Esophagus squamous epithelium (tissue), 5 donors: ENCODE data around the gene SNX5. TPM values are rescaled to one million over a fixed set of nuclear protein-coding genes. Genes with fewer than 3 reads are reported as not detected.

Experiments used
- DNase-seq: peaks from one replicate; lab custom pipeline; 2025; lab: John Stamatoyannopoulos, UW
- H3K27ac ChIP-seq, 4 donors: fragments of 200-600 bp; sonication (generic); one replicate each; pipeline ENCODE4 v1.5.1; 2016 to 2019; ENCODE audit warnings: mild to moderate bottlenecking in 1 of 4
- H3K27me3 ChIP-seq, 4 donors: fragments of 200-600 bp; sonication (generic); 1 replicate in 3 of 4; 2 replicates in 1 of 4; pipeline versions ENCODE4 v1.5.1 to v1.6.0; 2017 to 2021; ENCODE audit warnings: antibody characterized with exemption in 1 of 4
- H3K36me3 ChIP-seq, 3 donors: fragments of 200-600 bp; sonication (generic); one replicate each; pipeline ENCODE4 v1.5.1; 2016 to 2019
- H3K4me1 ChIP-seq, 3 donors: fragments of 200-600 bp; sonication (generic); one replicate each; pipeline ENCODE4 v1.5.1; 2017 to 2019
- H3K4me3 ChIP-seq, 4 donors: fragments of 200-600 bp; sonication (generic); 1 replicate in 3 of 4; 2 replicates in 1 of 4; pipeline ENCODE4 v1.5.1; 2016 to 2019; ENCODE audit warnings: mild to moderate bottlenecking in 2 of 4, moderate library complexity in 1 of 4
- H3K9me3 ChIP-seq, 3 donors: fragments of 200-600 bp; sonication (generic); one replicate each; pipeline ENCODE4 v1.5.1; 2016 to 2019
- CTCF ChIP-seq, 6 experiments: fragments of 450-650 bp in 4 of 6; fragments of 200-600 bp in 2 of 6; sonication (generic) in 2 of 6; IDR thresholded peaks; one replicate each; pipeline ENCODE4 v1.5.1; 2016 to 2019; ENCODE audit warnings: antibody characterized with exemption in 6 of 6, mild to moderate bottlenecking in 4 of 6, moderate library complexity in 4 of 6
- POLR2A ChIP-seq, 4 donors: fragments of 450-650 bp; IDR thresholded peaks; one replicate each; pipeline ENCODE4 v1.6.1; 2017; ENCODE audit warnings: antibody characterized with exemption in 4 of 4, mild to moderate bottlenecking in 4 of 4, moderate library complexity in 3 of 4
- WGBS, 2 donors: methylation state at CpG; one replicate each; pipeline ENCODE4 v1.1.5; 2018; 5-methylcytosine and 5-hydroxymethylcytosine counted together
- intact Hi-C: fragments of 100-400 bp; cut with DNase I; formaldehyde crosslinking; loops from one replicate; pipeline ENCODE4 v1.15.0; 2022
- small RNA-seq, 4 donors: library from RNA; depleted of rRNA; stranded (forward); fragments of <200 nt; gene quantifications; one replicate each; pipeline ENCODE3, GENCODE V24; 2016
- total RNA-seq, 4 donors: library from RNA; depleted of rRNA; stranded (reverse); fragments of >200 nt; gene quantifications; one replicate each; pipeline ENCODE4 v1.1.0, GENCODE V29; 2016
- donor health status: DM: yes; HTN: yes; CAD: no.

The SNX5 gene
- total RNA-seq, 4 donors from 2014 or later: 43.6 to 137 (median 98.5) TPM

- no peak for DNase-seq
- Histone ChIP-seq H3K27me3 (peaks cover 0 to 3% (median 0%) of the 10 kb centered on the region in 4 donors), H3K9me3 (peaks cover 0 to 14% (median 12%) of the 10 kb centered on the region in 3 donors), H3K4me1 (peaks cover 0 to 19% (median 16%) of the 10 kb centered on the region in 3 donors), H3K27ac (no peak overlapping the region), H3K36me3 (no peaks in the 10 kb centered on the region), H3K4me3 (no peak overlapping the region)
- intact Hi-C loops: loop anchor here (10.0 kb wide), 1 partner anchor 388 kb away; no protein-coding TSS in a partner anchor
- 45 to 51% methylated on average over 2 of the region's 2 CpGs for WGBS, 2 donors
- TF ChIP-seq CTCF (IDR thresholded peaks at IDR 0.05): no peak
- TF ChIP-seq POLR2A (IDR thresholded peaks at IDR 0.05): no peak
Observed at GRCh38 chr20:17892189-17892938, 76.2 kb downstream of the SNX5 start.

Small RNA genes within 50 kb of the gene (small RNA-seq; reads per million reads assigned to genes)
- gene RNU6-192P (0 reads per million in 4 donors), gene SNORD17 (341 to 524 (median 454) reads per million in 4 donors)

Other genes starting within 250 kb of the SNX5 start
- 10 to 100 TPM; 11.2 to 18.9 (median 12.0) TPM for gene MGME1, start 224 bp upstream of the SNX5 start, total RNA-seq
- 10 to 100 TPM in 2 of 4 donors, 1 to 10 TPM in 2; 8.1 to 14.7 (median 9.4) TPM for gene OVOL2, start 89.1 kb upstream of the SNX5 start, total RNA-seq
- gene KAT14, start 169.1 kb upstream of the SNX5 start, total RNA-seq: 10 to 100 TPM in 2 of 4 donors, 1 to 10 TPM in 2; 6.5 to 11.8 (median 9.8) TPM
- 10 to 100 TPM in 2 of 4 donors, 1 to 10 TPM in 2; 2.8 to 17.0 (median 7.7) TPM for gene PET117, start 169.1 kb upstream of the SNX5 start, total RNA-seq